K562 (cell line): ENCODE data around the gene LOXL4. TPM values are rescaled to one million over a fixed set of nuclear protein-coding genes. Genes with fewer than 3 reads are reported as not detected.

Source experiments
- ASH1L ChIP-seq: fragments of 450-650 bp; IDR thresholded peaks from 2 replicates; pipeline ENCODE4 v1.6.1; 2018; ENCODE audit warnings: borderline replicate concordance, mild to moderate bottlenecking, low read depth; ENCODE audit not compliant: partially characterized antibody
- CTBP1 ChIP-seq: fragments of 450-650 bp; IDR thresholded peaks from 2 replicates; pipeline ENCODE4 v1.6.1; 2016; ENCODE audit warnings: borderline replicate concordance
- CTCFL ChIP-seq: IDR thresholded peaks from 2 replicates; pipeline ENCODE4 v1.6.1; 2011; ENCODE audit warnings: borderline replicate concordance, low read depth, mild to moderate bottlenecking, moderate library complexity, low read length; ENCODE audit not compliant: insufficient read depth, poor library complexity, severe bottlenecking
- ELK1 ChIP-seq: sonication (generic); formaldehyde crosslinking; IDR thresholded peaks from 2 replicates; pipeline ENCODE4 v1.8.1; 2022; ENCODE audit warnings: missing genetic modification reagents
- MAFG ChIP-seq: fragments of 450-650 bp; conservative IDR thresholded peaks from 2 replicates; pipeline ENCODE4 v1.6.1; 2016; ENCODE audit warnings: missing genetic modification characterization, missing compliant biosample characterization
- MYC ChIP-seq, 2 experiments: fragments of 250-450 bp in 1 of 2; sonication (Bioruptor Pico) in 1 of 2; IDR thresholded peaks; 2 replicates each; pipeline versions ENCODE4 v1.5.1 to v1.6.1; 2012 to 2021; ENCODE audit warnings: low read depth in 2 of 2, borderline replicate concordance in 1 of 2, improper control_type of control experiment in 1 of 2, low read length in 1 of 2, mild to moderate bottlenecking in 1 of 2, moderate library complexity in 1 of 2
- PATZ1 ChIP-seq: fragments of 250-450 bp; sonication (Bioruptor Pico); IDR thresholded peaks from 2 replicates; pipeline ENCODE4 v1.5.0; 2020; ENCODE audit warnings: mild to moderate bottlenecking, borderline replicate concordance
- RAD21 ChIP-seq, 2 experiments: fragments of 250-450 bp in 1 of 2; fragments of 450-650 bp in 1 of 2; sonication (Bioruptor Pico) in 1 of 2; formaldehyde crosslinking in 1 of 2; IDR thresholded peaks in 1 of 2; conservative IDR thresholded peaks in 1 of 2; 2 replicates each; pipeline versions ENCODE4 v1.4.0 to v1.8.0; 2020 to 2022; ENCODE audit warnings: mild to moderate bottlenecking in 2 of 2, moderate library complexity in 1 of 2
- SIX5 ChIP-seq, 2 experiments: IDR thresholded peaks; 2 replicates each; pipeline ENCODE4 v1.6.1; 2011; ENCODE audit warnings: low read length in 2 of 2, borderline replicate concordance in 1 of 2, low read depth in 1 of 2, mild to moderate bottlenecking in 1 of 2, moderate library complexity in 1 of 2; ENCODE audit not compliant: insufficient read depth in 1 of 2
- SRSF7 ChIP-seq: fragments of 200-400 bp; formaldehyde crosslinking; optimal IDR thresholded peaks from 2 replicates; pipeline ENCODE3; 2017; ENCODE audit warnings: mild to moderate bottlenecking, low read depth, low read length
- TCF15 ChIP-seq: fragments of 250-450 bp; sonication (Bioruptor Pico); IDR thresholded peaks from 2 replicates; pipeline ENCODE4 v1.8.0; 2022; ENCODE audit warnings: moderate library complexity, mild to moderate bottlenecking, inconsistent platforms
- ZNF140 ChIP-seq: fragments of 250-450 bp; sonication (Bioruptor Pico); IDR thresholded peaks from 2 replicates; pipeline ENCODE4 v1.8.0; 2021; ENCODE audit warnings: moderate library complexity, mild to moderate bottlenecking, inconsistent platforms
- polyA plus RNA-seq, 8 experiments: library from polyadenylated mRNA; depleted of rRNA in 4 of 8; stranded (reverse) in 5 of 8; unstranded in 3 of 8; fragments of >200 nt; fragmentation: Nextera tagmentation in 2 of 8; fragmentation: Illumina TruSeq in 1 of 8; extraction: Ambion mirVana in 2 of 8; extraction: Trizol in 1 of 8; gene quantifications; 2 replicates each; pipeline versions ENCODE4 v1.2.1 to v1.2.3, GENCODE V29; 2011 to 2014; ENCODE audit warnings: inconsistent platforms in 1 of 8, missing spikeins in 1 of 8
- total RNA-seq, 7 experiments: library from RNA; depleted of rRNA in 6 of 7; stranded (reverse); fragments of >200 nt in 6 of 7; fragmentation: Illumina TruSeq in 2 of 7; extraction: Trizol in 2 of 7; gene quantifications; 2 replicates each; pipeline versions ENCODE4 v1.2.1 to v1.2.3, GENCODE V29; 2011 to 2021; ENCODE audit warnings: low replicate concordance in 1 of 7

LOXL4 gene
- total and polyA plus RNA-seq, 9 of the 15 experiments (the other 6 are each of a cell fraction or from before 2014, with no cell fraction given): 0.03 to 0.35 (median 0.05) TPM; not detected in 3

- no peak for TF ChIP-seq SRSF7
- no peak for TF ChIP-seq SIX5 (IDR thresholded peaks at IDR 0.05; ENCODE audit: borderline replicate concordance in 1 of 2, insufficient read depth in 1 of 2, low read depth in 1 of 2, low read length in 2 of 2)
- no peak for TF ChIP-seq TCF15
- no peak for TF ChIP-seq ZNF140 (CRISPR knock-in tag)
- no peak for TF ChIP-seq ASH1L
- no peak for TF ChIP-seq CTBP1
- peak in 1 of 2 experiments; percentile 32; a peak in 2 of 4 replicates for TF ChIP-seq RAD21 (CRISPR knock-in tag; conservative IDR thresholded peaks at IDR 0.05 in 1 of 2, IDR thresholded peaks at IDR 0.05 in 1 of 2)
- no peak for TF ChIP-seq MYC (IDR thresholded peaks at IDR 0.05; ENCODE audit: low read depth, low read length)
- no peak for TF ChIP-seq MYC (CRISPR knock-in tag; IDR thresholded peaks at IDR 0.05; ENCODE audit: borderline replicate concordance, low read depth)
- peak; percentile 1 for TF ChIP-seq CTCFL
- TF ChIP-seq MAFG: no peak
- TF ChIP-seq ELK1: no peak
- TF ChIP-seq PATZ1: no peak
These were observed 5.4 kb downstream of the LOXL4 start (continued) for GRCh38 chr10:98262571-98262970.
